B cell (primary cell): ENCODE results near the gene TFF2. TPM values are rescaled to one million over a fixed set of nuclear protein-coding genes. Genes with fewer than 3 reads are reported as not detected.

Experiments
- ATAC-seq: fragments of 200-7000 bp; cut with Tn5 transposase; one replicate; pipeline ENCODE4 v1.10.0; 2021; ENCODE audit warnings: low read depth, mild to moderate bottlenecking, moderate number of reproducible peaks, moderate library complexity
- CTCF ChIA-PET: fragments of 350-600 bp; sonication (Branson Sonifier 250); formaldehyde crosslinking; loops from one replicate; lab custom pipeline; 2021; ENCODE audit warnings: antibody characterized with exemption, inconsistent platforms; lab: Charles Lee
- POLR2A ChIA-PET: fragments of 350-600 bp; sonication (Branson Sonifier 250); formaldehyde crosslinking; loops from one replicate; lab custom pipeline; 2021; ENCODE audit warnings: antibody characterized with exemption; lab: Charles Lee
- DNase-seq: peaks from one replicate; pipeline ENCODE4 v3.0.0; 2013
- H2AFZ ChIP-seq: 2 replicates; pipeline ENCODE4 v1.6.1; 2012; ENCODE audit warnings: mild to moderate bottlenecking, low read depth, low read length; ENCODE audit not compliant: insufficient read depth, poor library complexity, severe bottlenecking
- H3K27ac ChIP-seq, 2 donors: 1 replicate in 1 of 2; 2 replicates in 1 of 2; pipeline ENCODE4 v1.5.1; 2012 to 2013; ENCODE audit warnings: low read length in 2 of 2, mild to moderate bottlenecking in 2 of 2, moderate library complexity in 1 of 2
- H3K27me3 ChIP-seq, 4 experiments: fragments of 200-600 bp in 1 of 4; sonication (generic) in 1 of 4; replicated peaks in 1 of 4; 1 replicate in 2 of 4; 2 replicates in 2 of 4; pipeline versions ENCODE4 v1.6.1 to v1.7.0; 2013 to 2016; ENCODE audit warnings: low read length in 3 of 4, mild to moderate bottlenecking in 2 of 4, mixed read lengths in 1 of 4, moderate library complexity in 1 of 4; ENCODE audit not compliant: insufficient read depth in 4 of 4, control insufficient read depth in 3 of 4; ENCODE audit errors: control extremely low read depth in 1 of 4
- H3K36me3 ChIP-seq, 2 experiments: replicated peaks in 1 of 2; 1 replicate in 1 of 2; 2 replicates in 1 of 2; pipeline versions ENCODE4 v1.6.1 to v1.7.1; 2013; ENCODE audit warnings: low read length in 1 of 2; ENCODE audit not compliant: insufficient read depth in 2 of 2, control insufficient read depth in 1 of 2; ENCODE audit errors: control extremely low read depth in 1 of 2, extremely low read depth in 1 of 2
- H3K4me1 ChIP-seq, 2 donors: fragments of 200-600 bp in 1 of 2; sonication (generic) in 1 of 2; 1 replicate in 1 of 2; 2 replicates in 1 of 2; pipeline versions ENCODE4 v1.5.1 to v1.6.1; 2013 to 2017; ENCODE audit warnings: low read length in 2 of 2; ENCODE audit not compliant: control insufficient read depth in 2 of 2, insufficient read depth in 2 of 2
- H3K4me2 ChIP-seq: replicated peaks from 2 replicates; pipeline ENCODE3; 2012; ENCODE audit warnings: mild to moderate bottlenecking, low read depth, low read length; ENCODE audit not compliant: poor library complexity, severe bottlenecking
- H3K4me3 ChIP-seq, 5 experiments: fragments of 200-600 bp in 1 of 5; sonication (generic) in 1 of 5; 1 replicate in 3 of 5; 2 replicates in 2 of 5; pipeline versions ENCODE4 v1.5.1 to v1.7.0; 2011 to 2016; ENCODE audit warnings: low read length in 4 of 5, mild to moderate bottlenecking in 4 of 5, low read depth in 2 of 5, control low read depth in 1 of 5, moderate library complexity in 1 of 5; ENCODE audit not compliant: insufficient read depth in 1 of 5; ENCODE audit errors: control extremely low read depth in 1 of 5, extremely low read depth in 1 of 5
- H3K79me2 ChIP-seq: fragments of 200-600 bp; sonication (generic); one replicate; pipeline ENCODE4 v1.6.0; 2016; ENCODE audit warnings: low read length; ENCODE audit not compliant: control insufficient read depth, insufficient read depth
- H3K9ac ChIP-seq: fragments of 200-600 bp; sonication (generic); 2 replicates; pipeline ENCODE4 v1.6.1; 2017; ENCODE audit warnings: mild to moderate bottlenecking, low read length, moderate library complexity
- H3K9me3 ChIP-seq, 3 donors: one replicate each; pipeline versions ENCODE4 v1.6.1 to v1.7.1; 2013; ENCODE audit warnings: low read length in 2 of 3; ENCODE audit not compliant: control insufficient read depth in 2 of 3, insufficient read depth in 1 of 3; ENCODE audit errors: control extremely low read depth in 1 of 3
- H4K20me1 ChIP-seq: 2 replicates; pipeline ENCODE4 v1.6.0; 2012; ENCODE audit warnings: mild to moderate bottlenecking, low read length; ENCODE audit not compliant: insufficient read depth, control insufficient read depth, poor library complexity, severe bottlenecking
- H3K27ac Mint-ChIP-seq: one replicate; pipeline ENCODE4 v1.8.0; 2021; ENCODE audit warnings: mixed read lengths
- H3K27me3 Mint-ChIP-seq: one replicate; pipeline ENCODE4 v1.8.0; 2021; ENCODE audit warnings: mixed read lengths
- H3K4me1 Mint-ChIP-seq: one replicate; pipeline ENCODE4 v1.8.0; 2021; ENCODE audit warnings: mixed read lengths
- H3K4me3 Mint-ChIP-seq: one replicate; pipeline ENCODE4 v1.8.0; 2021; ENCODE audit warnings: mixed read lengths
- H3K9me3 Mint-ChIP-seq: one replicate; pipeline ENCODE4 v1.8.0; 2022; ENCODE audit warnings: mixed read lengths; ENCODE audit not compliant: insufficient read depth
- CTCF ChIP-seq: fragments of 200-600 bp; IDR thresholded peaks from one replicate; pipeline ENCODE4 v1.8.0; 2022; ENCODE audit warnings: antibody characterized with exemption, mild to moderate bottlenecking
- EZH2 ChIP-seq: IDR thresholded peaks from 2 replicates; pipeline ENCODE4 v1.6.1; 2012; ENCODE audit warnings: borderline replicate concordance, low read depth, mild to moderate bottlenecking, moderate library complexity, low read length; ENCODE audit not compliant: insufficient read depth, poor library complexity, severe bottlenecking
- WGBS: methylation state at CpG from one replicate; pipeline ENCODE4 v1.1.5; 2013; ENCODE audit warnings: missing lambda C conversion rate; ENCODE audit not compliant: insufficient coverage; 5-methylcytosine and 5-hydroxymethylcytosine counted together
- intact Hi-C: fragments of 100-400 bp; cut with micrococcal nuclease; formaldehyde crosslinking; loops from one replicate; pipeline ENCODE4 v1.10.0; 2022
- polyA plus RNA-seq: library from polyadenylated mRNA; depleted of rRNA; stranded (reverse); fragments of >200 nt; gene quantifications from 2 replicates; pipeline ENCODE4 v1.2.3, GENCODE V29; 2012
- total RNA-seq, 2 donors: library from RNA; stranded (reverse); fragments of 120-200 nt in 1 of 2; gene quantifications; 1 replicate in 1 of 2; 2 replicates in 1 of 2; pipeline versions ENCODE4 v1.2.3 to v1.2.4, GENCODE V29; 2013 to 2022

The TFF2 gene
- total and polyA plus RNA-seq, 2 donors (not counting 1 experiment from before 2014, with no cell fraction given), result not detected

DNA sequence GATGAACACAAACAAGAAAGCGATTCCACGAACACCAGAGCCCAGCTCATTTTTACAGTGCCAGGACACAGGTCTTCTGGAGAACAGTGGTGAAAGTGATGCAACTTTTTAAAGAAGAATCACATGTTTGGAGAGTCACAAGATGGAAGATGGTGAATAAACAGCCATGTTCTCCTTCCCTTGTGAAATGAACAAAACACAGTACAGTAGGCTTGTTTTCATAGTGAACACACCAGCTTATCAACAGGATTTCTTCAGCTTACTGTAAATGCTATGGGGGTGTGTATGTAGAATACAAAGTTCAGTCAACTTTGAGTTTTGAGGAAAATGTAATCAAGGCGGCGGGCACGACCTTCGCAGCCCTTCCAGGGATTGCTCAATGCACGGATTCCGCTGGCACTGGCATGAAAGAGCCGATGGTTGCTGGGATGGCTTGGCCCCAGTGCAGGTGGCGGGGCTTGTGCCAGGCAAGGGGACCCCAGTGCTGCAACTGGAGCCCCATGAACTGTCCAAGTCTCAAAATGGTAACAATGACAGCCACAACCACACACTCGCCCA, 35.3 kb upstream of the TFF2 start:
- Histone ChIP-seq H3K9ac (no peak overlapping the region), H3K4me1 (peaks cover 12 to 25% of the 10 kb centered on the region in 2 donors), H3K4me3 (no peak overlapping the region), H3K36me3 (no peaks in the 10 kb centered on the region), H2AFZ (no peak overlapping the region), H3K27me3 (peaks cover 0 to 4% (median 0%) of the 10 kb centered on the region in 4 experiments), H3K4me2 (no peak overlapping the region), H3K27ac (no peak overlapping the region), H3K79me2 (no peaks in the 10 kb centered on the region), H4K20me1 (no peaks in the 10 kb centered on the region), H3K9me3 (peaks cover 2 to 39% (median 18%) of the 10 kb centered on the region in 3 donors)
- H3K27ac Mint-ChIP-seq, result no peak overlapping the region
- DNase-seq (no peak), ATAC-seq (no peak)
- 94% methylated on average over 10 of the region's 11 CpGs for WGBS
- POLR2A ChIA-PET, result no interaction called here
- H3K4me1 Mint-ChIP-seq, result peaks cover 45% of the 10 kb centered on the region
- CTCF ChIA-PET, result no interaction called here
- TF ChIP-seq EZH2 (no peak), CTCF (no peak)
- H3K27me3 Mint-ChIP-seq, result peaks cover 15% of the 10 kb centered on the region
- H3K9me3 Mint-ChIP-seq, result peaks cover 14% of the 10 kb centered on the region
- intact Hi-C loops, result no loop called here
- no peak overlapping the region for H3K4me3 Mint-ChIP-seq

DNA sequence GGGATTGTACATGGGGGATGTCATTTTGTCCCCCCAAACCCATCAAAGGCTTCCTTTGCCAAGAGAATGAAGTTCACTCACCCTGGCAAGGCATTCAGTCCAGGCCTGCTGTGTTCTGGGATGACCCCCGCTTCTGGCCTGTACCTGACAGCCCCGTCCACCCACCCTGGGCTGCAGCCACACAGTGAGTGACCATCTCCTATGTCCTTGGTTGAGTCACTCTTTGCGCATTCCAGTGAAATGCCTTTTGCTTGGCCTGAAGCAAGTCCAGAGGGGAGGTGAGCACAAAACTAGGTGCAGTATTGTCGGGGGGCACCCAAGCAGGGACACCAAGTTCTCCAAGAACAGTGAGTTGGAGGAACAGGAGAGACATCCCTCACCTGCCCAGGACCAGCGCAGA, 34.8 kb upstream of the TFF2 start:
- no peak overlapping the region for H3K9ac ChIP-seq
- H3K27ac ChIP-seq, result no peak overlapping the region
- H3K4me3 Mint-ChIP-seq, result peak overlapping the region; percentile 65
- no peaks in the 10 kb centered on the region for H3K36me3 ChIP-seq
- no peak for DNase-seq
- POLR2A ChIA-PET, result no interaction called here
- H3K27me3 Mint-ChIP-seq, result peaks cover 15% of the 10 kb centered on the region
- intact Hi-C loops, result no loop called here
- TF ChIP-seq EZH2 (no peak), CTCF (no peak)
- peaks cover 45% of the 10 kb centered on the region for H3K4me1 Mint-ChIP-seq
- WGBS, result 97% methylated on average over 5 of the region's 5 CpGs
- no peak overlapping the region for H2AFZ ChIP-seq
- H3K9me3 ChIP-seq, result peaks cover 2 to 40% (median 19%) of the 10 kb centered on the region in 3 donors
- peaks cover 0 to 4% (median 0%) of the 10 kb centered on the region in 4 experiments for H3K27me3 ChIP-seq
- peaks cover 12 to 25% of the 10 kb centered on the region in 2 donors for H3K4me1 ChIP-seq
- no peak overlapping the region for H3K4me2 ChIP-seq
- H3K27ac Mint-ChIP-seq, result no peak overlapping the region
- no peaks in the 10 kb centered on the region for H3K79me2 ChIP-seq
- H4K20me1 ChIP-seq, result no peaks in the 10 kb centered on the region
- CTCF ChIA-PET, result no interaction called here
- ATAC-seq, result no peak
- H3K9me3 Mint-ChIP-seq, result peaks cover 14% of the 10 kb centered on the region
- H3K4me3 ChIP-seq, result no peak overlapping the region
